Endothelial cell (in vitro differentiated cells): Measurements from ENCODE around the gene SLC15A1. TPM values are rescaled to one million over a fixed set of nuclear protein-coding genes. Genes with fewer than 3 reads are reported as not detected.
"Not testable (repeated sequence)": the region's sequence is repeated elsewhere in the genome, so short reads cannot be mapped to it uniquely, and the experiment has no call there.

ENCODE experiments used
- DNase-seq: peaks from one replicate; pipeline ENCODE4 v3.0.0; 2021; ENCODE audit warnings: low spot score
- H3K27ac Mint-ChIP-seq: one replicate; pipeline ENCODE4 v1.8.0; 2021; ENCODE audit warnings: mixed read lengths, inconsistent platforms; ENCODE audit not compliant: unreplicated experiment
- H3K27me3 Mint-ChIP-seq: one replicate; pipeline ENCODE4 v1.8.0; 2021; ENCODE audit warnings: mild to moderate bottlenecking, moderate library complexity, mixed read lengths, inconsistent platforms; ENCODE audit not compliant: unreplicated experiment
- H3K36me3 Mint-ChIP-seq: one replicate; pipeline ENCODE4 v1.8.0; 2021; ENCODE audit warnings: mild to moderate bottlenecking, low read depth, mixed read lengths, inconsistent platforms; ENCODE audit not compliant: unreplicated experiment
- H3K4me1 Mint-ChIP-seq: one replicate; pipeline ENCODE4 v1.8.0; 2021; ENCODE audit warnings: mild to moderate bottlenecking, mixed read lengths, inconsistent platforms; ENCODE audit not compliant: unreplicated experiment
- H3K4me3 Mint-ChIP-seq: one replicate; pipeline ENCODE4 v1.8.0; 2021; ENCODE audit warnings: mild to moderate bottlenecking, mixed read lengths, inconsistent platforms; ENCODE audit not compliant: unreplicated experiment
- H3K9me3 Mint-ChIP-seq: one replicate; pipeline ENCODE4 v1.8.0; 2021; ENCODE audit warnings: mixed read lengths, inconsistent platforms; ENCODE audit not compliant: unreplicated experiment
- CTCF ChIP-seq: fragments of 200-600 bp; sonication (generic); IDR thresholded peaks from one replicate; pipeline ENCODE4 v1.5.0; 2021; ENCODE audit warnings: antibody characterized with exemption; ENCODE audit not compliant: unreplicated experiment
- total RNA-seq: library from RNA; stranded (reverse); fragmentation: NEBNext Ultra II Directional; extraction: Animal tissue kit (Norgen Biotek cat#: 25700); gene quantifications from one replicate; pipeline ENCODE4 v1.2.1, GENCODE V29; 2021; ENCODE audit not compliant: unreplicated experiment

The SLC15A1 gene
- total RNA-seq, 1 donor from 2014 or later = 0.10 TPM

GRCh38 chr13:98755116-98755515 is 2.6 kb upstream of the SLC15A1 start:
- Mint-ChIP-seq H3K4me3 (no peak overlapping the region), H3K27me3 (peaks cover 12% of the 10 kb centered on the region), H3K27ac (no peak overlapping the region), H3K36me3 (peaks cover 10% of the 10 kb centered on the region), H3K9me3 (peaks cover 7% of the 10 kb centered on the region), H3K4me1 (no peaks in the 10 kb centered on the region)
- no peak for DNase-seq
- TF ChIP-seq CTCF = no peak

- not testable (repeated sequence) for H3K27ac Mint-ChIP-seq, H3K4me1 Mint-ChIP-seq, H3K4me3 Mint-ChIP-seq, DNase-seq, H3K36me3 Mint-ChIP-seq, H3K9me3 Mint-ChIP-seq
- H3K27me3 Mint-ChIP-seq = peaks cover 12% of the 10 kb centered on the region
Measured at GRCh38 chr13:98754468-98754867, 2.0 kb upstream of the SLC15A1 start.

GRCh38 chr13:98751861-98752466 is 508 bp downstream of the SLC15A1 start:
- Mint-ChIP-seq H3K4me3 (peak overlapping the region; percentile 84), H3K4me1 (no peaks in the 10 kb centered on the region), H3K27ac (no peak overlapping the region), H3K27me3 (peaks cover 12% of the 10 kb centered on the region), H3K36me3 (peaks cover 10% of the 10 kb centered on the region), H3K9me3 (peaks cover 7% of the 10 kb centered on the region)
- DNase-seq = peak; percentile 38
- TF ChIP-seq CTCF = no peak

GRCh38 chr13:98751367-98751782 is 1.1 kb downstream of the SLC15A1 start:
- no peak for TF ChIP-seq CTCF
- H3K4me3 Mint-ChIP-seq = peak overlapping the region; percentile 37
- H3K27me3 Mint-ChIP-seq = peaks cover 12% of the 10 kb centered on the region
- H3K9me3 Mint-ChIP-seq = peaks cover 7% of the 10 kb centered on the region
- H3K36me3 Mint-ChIP-seq = peaks cover 10% of the 10 kb centered on the region
- H3K4me1 Mint-ChIP-seq = no peaks in the 10 kb centered on the region
- no peak for DNase-seq
- no peak overlapping the region for H3K27ac Mint-ChIP-seq

GRCh38 chr13:98749501-98749900 is 3.0 kb downstream of the SLC15A1 start:
- no peak overlapping the region for H3K4me3 Mint-ChIP-seq
- peaks cover 7% of the 10 kb centered on the region for H3K9me3 Mint-ChIP-seq
- peaks cover 12% of the 10 kb centered on the region for H3K27me3 Mint-ChIP-seq
- no peak overlapping the region for H3K27ac Mint-ChIP-seq
- no peaks in the 10 kb centered on the region for H3K4me1 Mint-ChIP-seq
- TF ChIP-seq CTCF = no peak
- no peak for DNase-seq
- H3K36me3 Mint-ChIP-seq = peaks cover 9% of the 10 kb centered on the region
